SK-N-MC (cell line): Measurements from ENCODE around the gene LRMDA.

ENCODE experiments used
- EZH2 ChIP-seq: fragments of 200-600 bp; sonication (generic); IDR thresholded peaks from one replicate; pipeline ENCODE4 v1.6.1; 2017; ENCODE audit warnings: antibody characterized with exemption
- POLR2AphosphoS5 ChIP-seq: IDR thresholded peaks from 2 replicates; pipeline ENCODE4 v1.6.1; 2012; ENCODE audit warnings: mild to moderate bottlenecking, low read depth, low read length, borderline replicate concordance

- TF ChIP-seq POLR2AphosphoS5 (no peak), EZH2 (no peak)
Observed at GRCh38 chr10:75422913-75423312, 8.5 kb upstream of the LRMDA start.
